ENCODE results near the gene UMAD1.

DNA sequence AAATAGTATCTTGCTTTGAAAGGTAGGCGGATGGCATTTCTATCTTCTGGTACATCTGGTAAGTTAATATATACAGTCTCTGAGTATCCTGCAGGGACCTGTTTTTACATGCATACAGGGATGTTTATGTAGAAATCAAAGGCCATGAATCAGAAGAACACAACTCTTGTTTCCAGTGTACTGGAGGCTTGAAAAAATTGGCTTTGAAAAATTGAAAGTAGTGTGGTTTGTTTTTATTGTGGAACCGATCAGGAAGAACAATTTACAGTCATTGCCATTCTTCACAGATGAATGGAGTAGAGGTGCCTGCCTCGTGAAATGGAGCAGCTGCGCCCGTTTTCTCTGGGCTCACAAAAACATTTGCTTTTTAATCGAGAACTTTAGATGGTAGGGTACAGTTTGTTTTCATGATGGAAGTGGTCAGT, 131.9 kb downstream of the UMAD1 start:
- TF ChIP-seq, protein P1, sequence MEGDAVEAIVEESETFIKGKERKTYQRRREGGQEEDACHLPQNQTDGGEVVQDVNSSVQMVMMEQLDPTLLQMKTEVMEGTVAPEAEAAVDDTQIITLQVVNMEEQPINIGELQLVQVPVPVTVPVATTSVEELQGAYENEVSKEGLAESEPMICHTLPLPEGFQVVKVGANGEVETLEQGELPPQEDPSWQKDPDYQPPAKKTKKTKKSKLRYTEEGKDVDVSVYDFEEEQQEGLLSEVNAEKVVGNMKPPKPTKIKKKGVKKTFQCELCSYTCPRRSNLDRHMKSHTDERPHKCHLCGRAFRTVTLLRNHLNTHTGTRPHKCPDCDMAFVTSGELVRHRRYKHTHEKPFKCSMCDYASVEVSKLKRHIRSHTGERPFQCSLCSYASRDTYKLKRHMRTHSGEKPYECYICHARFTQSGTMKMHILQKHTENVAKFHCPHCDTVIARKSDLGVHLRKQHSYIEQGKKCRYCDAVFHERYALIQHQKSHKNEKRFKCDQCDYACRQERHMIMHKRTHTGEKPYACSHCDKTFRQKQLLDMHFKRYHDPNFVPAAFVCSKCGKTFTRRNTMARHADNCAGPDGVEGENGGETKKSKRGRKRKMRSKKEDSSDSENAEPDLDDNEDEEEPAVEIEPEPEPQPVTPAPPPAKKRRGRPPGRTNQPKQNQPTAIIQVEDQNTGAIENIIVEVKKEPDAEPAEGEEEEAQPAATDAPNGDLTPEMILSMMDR (IDR thresholded peaks at IDR 0.05; ENCODE audit: insufficient read depth, low read depth, low read length) = no peak
- TF ChIP-seq EZH2 (IDR thresholded peaks at IDR 0.05; ENCODE audit: insufficient read depth, low read length) = no peak
